CD4-positive, alpha-beta memory T cell (primary cell): ENCODE measurements around the gene FAT1. TPM values are rescaled to one million over a fixed set of nuclear protein-coding genes. Genes with fewer than 3 reads are reported as not detected.

ENCODE experiments used
- CTCF ChIA-PET: fragments of 350-600 bp; sonication (Branson Sonifier 250); formaldehyde crosslinking; loops from one replicate; lab custom pipeline; 2021; ENCODE audit warnings: inconsistent platforms; ENCODE audit not compliant: partially characterized antibody; lab: Charles Lee
- POLR2A ChIA-PET: fragments of 350-600 bp; sonication (Branson Sonifier 250); formaldehyde crosslinking; loops from one replicate; lab custom pipeline; 2021; ENCODE audit not compliant: partially characterized antibody; lab: Charles Lee
- DNase-seq, 5 donors: peaks; one replicate each; pipeline versions ENCODE4 v3.0.0 to v3.0.0-alpha.2; 2020 to 2022; ENCODE audit warnings: mixed read lengths in 1 of 5
- H3K27ac ChIP-seq: one replicate; pipeline ENCODE4 v1.7.0; 2013; ENCODE audit warnings: low read depth, low read length
- H3K27me3 ChIP-seq: 2 replicates; pipeline ENCODE4 v1.7.0; 2013; ENCODE audit warnings: mild to moderate bottlenecking, low read length, moderate library complexity; ENCODE audit not compliant: insufficient read depth
- H3K36me3 ChIP-seq: 2 replicates; pipeline ENCODE4 v1.7.0; 2013; ENCODE audit warnings: mild to moderate bottlenecking, low read length, moderate library complexity; ENCODE audit not compliant: insufficient read depth
- H3K4me1 ChIP-seq: 2 replicates; pipeline ENCODE4 v1.7.0; 2013; ENCODE audit warnings: mild to moderate bottlenecking, low read length, moderate library complexity; ENCODE audit not compliant: insufficient read depth
- H3K4me3 ChIP-seq, 2 donors: one replicate each; pipeline ENCODE4 v1.7.0; 2013; ENCODE audit warnings: low read length in 2 of 2, mild to moderate bottlenecking in 1 of 2
- H3K9me3 ChIP-seq, 2 donors: one replicate each; pipeline ENCODE4 v1.7.0; 2013; ENCODE audit warnings: low read length in 2 of 2, control low read depth in 1 of 2; ENCODE audit not compliant: control insufficient read depth in 1 of 2
- H3K27ac Mint-ChIP-seq, 7 donors: one replicate each; pipeline ENCODE4 v1.8.0; 2020 to 2021; ENCODE audit warnings: mixed read lengths in 7 of 7, mild to moderate bottlenecking in 6 of 7, inconsistent platforms in 3 of 7, moderate library complexity in 3 of 7
- H3K27me3 Mint-ChIP-seq, 2 donors: one replicate each; pipeline ENCODE4 v1.8.0; 2020 to 2021; ENCODE audit warnings: mixed read lengths in 2 of 2
- H3K36me3 Mint-ChIP-seq, 2 donors: one replicate each; pipeline ENCODE4 v1.8.0; 2020 to 2021; ENCODE audit warnings: mixed read lengths in 2 of 2, inconsistent platforms in 1 of 2, mild to moderate bottlenecking in 1 of 2
- H3K4me1 Mint-ChIP-seq, 4 donors: one replicate each; pipeline ENCODE4 v1.8.0; 2020 to 2021; ENCODE audit warnings: mixed read lengths in 4 of 4, mild to moderate bottlenecking in 1 of 4
- H3K4me3 Mint-ChIP-seq, 8 donors: one replicate each; pipeline ENCODE4 v1.8.0; 2020 to 2021; ENCODE audit warnings: mixed read lengths in 8 of 8, mild to moderate bottlenecking in 7 of 8, moderate library complexity in 6 of 8, inconsistent platforms in 3 of 8
- H3K9me3 Mint-ChIP-seq, 8 donors: one replicate each; pipeline ENCODE4 v1.8.0; 2020 to 2021; ENCODE audit warnings: mixed read lengths in 8 of 8, mild to moderate bottlenecking in 5 of 8, inconsistent platforms in 3 of 8, moderate library complexity in 1 of 8
- intact Hi-C: fragments of 100-400 bp; cut with micrococcal nuclease; formaldehyde crosslinking; loops from one replicate; pipeline ENCODE4 v1.15.1; 2023
- polyA plus RNA-seq, 2 donors: library from polyadenylated mRNA; unstranded; fragments of 300-500 nt; fragmentation: Illumina TruSeq; gene quantifications; one replicate each; pipeline ENCODE4 v1.2.3, GENCODE V29; 2021
- total RNA-seq, 2 experiments: library from RNA; stranded (reverse); gene quantifications; one replicate each; pipeline ENCODE4 v1.2.3, GENCODE V29; 2021

Gene FAT1
- total and polyA plus RNA-seq, 4 experiments from 2014 or later = not detected

- Histone ChIP-seq H3K4me3 (no peak overlapping the region), H3K27ac (no peak overlapping the region), H3K36me3 (no peaks in the 10 kb centered on the region), H3K4me1 (no peaks in the 10 kb centered on the region), H3K27me3 (no peaks in the 10 kb centered on the region), H3K9me3 (no peaks in the 10 kb centered on the region)
- Mint-ChIP-seq H3K36me3 (no peaks in the 10 kb centered on the region), H3K27me3 (peaks cover 0 to 1% of the 10 kb centered on the region in 2 donors), H3K9me3 (peaks cover 0 to 5% (median 2%) of the 10 kb centered on the region in 8 donors), H3K4me3 (no peak overlapping the region), H3K4me1 (no peaks in the 10 kb centered on the region), H3K27ac (no peak overlapping the region)
- CTCF ChIA-PET = no interaction called here
- no peak for DNase-seq
- intact Hi-C loops = no loop called here
- POLR2A ChIA-PET = no interaction called here
These were observed 14.8 kb upstream of the FAT1 start for GRCh38 chr4:186738421-186738820.

- Mint-ChIP-seq H3K4me3 (no peak overlapping the region), H3K4me1 (no peaks in the 10 kb centered on the region), H3K9me3 (peaks cover 0 to 10% (median 3%) of the 10 kb centered on the region in 8 donors), H3K36me3 (no peaks in the 10 kb centered on the region), H3K27me3 (peaks cover 0 to 1% of the 10 kb centered on the region in 2 donors), H3K27ac (no peak overlapping the region)
- no peaks in the 10 kb centered on the region for H3K9me3 ChIP-seq
- H3K4me1 ChIP-seq = no peaks in the 10 kb centered on the region
- H3K27ac ChIP-seq = no peak overlapping the region
- no peaks in the 10 kb centered on the region for H3K36me3 ChIP-seq
- intact Hi-C loops = no loop called here
- ChIA-PET CTCF (no interaction called here), POLR2A (no interaction called here)
- no peak overlapping the region for H3K4me3 ChIP-seq
- DNase-seq = no peak
- H3K27me3 ChIP-seq = no peaks in the 10 kb centered on the region
These were observed 13.8 kb upstream of the FAT1 start for GRCh38 chr4:186737427-186737826.

- H3K27ac ChIP-seq = no peak overlapping the region
- Mint-ChIP-seq H3K9me3 (peaks cover 0 to 10% (median 4%) of the 10 kb centered on the region in 8 donors), H3K27me3 (peaks cover 0 to 1% of the 10 kb centered on the region in 2 donors), H3K4me3 (no peak overlapping the region), H3K4me1 (no peaks in the 10 kb centered on the region), H3K27ac (no peak overlapping the region), H3K36me3 (no peaks in the 10 kb centered on the region)
- H3K4me3 ChIP-seq = no peak overlapping the region
- ChIA-PET POLR2A (no interaction called here), CTCF (no interaction called here)
- no peaks in the 10 kb centered on the region for H3K9me3 ChIP-seq
- intact Hi-C loops = no loop called here
- H3K27me3 ChIP-seq = no peaks in the 10 kb centered on the region
- H3K4me1 ChIP-seq = no peaks in the 10 kb centered on the region
- DNase-seq = no peak
- H3K36me3 ChIP-seq = no peaks in the 10 kb centered on the region
These were observed 12.8 kb upstream of the FAT1 start for GRCh38 chr4:186736466-186736865.

- no peak overlapping the region for H3K27ac ChIP-seq
- DNase-seq = no peak
- H3K27me3 ChIP-seq = no peaks in the 10 kb centered on the region
- Mint-ChIP-seq H3K27ac (no peak overlapping the region), H3K4me3 (no peak overlapping the region), H3K4me1 (no peaks in the 10 kb centered on the region), H3K36me3 (no peaks in the 10 kb centered on the region), H3K27me3 (peaks cover 0 to 1% of the 10 kb centered on the region in 2 donors), H3K9me3 (peaks cover 0 to 10% (median 4%) of the 10 kb centered on the region in 8 donors)
- H3K4me1 ChIP-seq = no peaks in the 10 kb centered on the region
- POLR2A ChIA-PET = interaction anchor here (0.6 kb wide), 1 partner anchor 438 kb away, joined by 3 read pairs; no protein-coding TSS in a partner anchor
- H3K9me3 ChIP-seq = no peaks in the 10 kb centered on the region
- intact Hi-C loops = no loop called here
- no peaks in the 10 kb centered on the region for H3K36me3 ChIP-seq
- H3K4me3 ChIP-seq = no peak overlapping the region
- CTCF ChIA-PET = no interaction called here
These were observed 10.6 kb upstream of the FAT1 start for GRCh38 chr4:186734251-186734650.

- Histone ChIP-seq H3K27me3 (no peaks in the 10 kb centered on the region), H3K36me3 (no peaks in the 10 kb centered on the region), H3K4me1 (no peaks in the 10 kb centered on the region), H3K4me3 (no peak overlapping the region), H3K9me3 (no peaks in the 10 kb centered on the region), H3K27ac (no peak overlapping the region)
- no peak for DNase-seq
- CTCF ChIA-PET = no interaction called here
- POLR2A ChIA-PET = no interaction called here
- intact Hi-C loops = no loop called here
- peaks cover 0 to 10% (median 4%) of the 10 kb centered on the region in 8 donors for H3K9me3 Mint-ChIP-seq
- H3K27me3 Mint-ChIP-seq = peaks cover 1 to 4% of the 10 kb centered on the region in 2 donors
- H3K36me3 Mint-ChIP-seq = no peaks in the 10 kb centered on the region
- no peak overlapping the region for H3K27ac Mint-ChIP-seq
- no peak overlapping the region for H3K4me3 Mint-ChIP-seq
- H3K4me1 Mint-ChIP-seq = no peaks in the 10 kb centered on the region
These were observed 10.1 kb upstream of the FAT1 start for GRCh38 chr4:186733778-186734177.

GRCh38 chr4:186730621-186731020 is 7.0 kb upstream of the FAT1 start:
- no peak overlapping the region for H3K27ac ChIP-seq
- H3K27me3 Mint-ChIP-seq = peaks cover 21 to 22% of the 10 kb centered on the region in 2 donors
- ChIA-PET CTCF (no interaction called here), POLR2A (no interaction called here)
- H3K4me3 ChIP-seq = no peak overlapping the region
- H3K4me1 Mint-ChIP-seq = peaks cover 5 to 13% (median 8%) of the 10 kb centered on the region in 4 donors
- peaks cover 0 to 1% of the 10 kb centered on the region in 2 donors for H3K36me3 Mint-ChIP-seq
- peaks cover 1 to 11% (median 3%) of the 10 kb centered on the region in 8 donors for H3K9me3 Mint-ChIP-seq
- H3K36me3 ChIP-seq = no peaks in the 10 kb centered on the region
- no peak for DNase-seq
- H3K4me1 ChIP-seq = no peaks in the 10 kb centered on the region
- H3K27ac Mint-ChIP-seq = no peak overlapping the region
- H3K4me3 Mint-ChIP-seq = no peak overlapping the region
- intact Hi-C loops = no loop called here
- H3K27me3 ChIP-seq = peaks cover 5% of the 10 kb centered on the region
- H3K9me3 ChIP-seq = no peaks in the 10 kb centered on the region

- Histone ChIP-seq H3K36me3 (no peaks in the 10 kb centered on the region), H3K9me3 (no peaks in the 10 kb centered on the region), H3K4me3 (no peak overlapping the region), H3K27ac (no peak overlapping the region), H3K4me1 (no peaks in the 10 kb centered on the region), H3K27me3 (peaks cover 5% of the 10 kb centered on the region)
- CTCF ChIA-PET = no interaction called here
- peaks cover 1 to 13% (median 5%) of the 10 kb centered on the region in 8 donors for H3K9me3 Mint-ChIP-seq
- POLR2A ChIA-PET = no interaction called here
- H3K4me3 Mint-ChIP-seq = no peak overlapping the region
- no peak overlapping the region for H3K27ac Mint-ChIP-seq
- no peak for DNase-seq
- intact Hi-C loops = no loop called here
- peaks cover 28 to 29% of the 10 kb centered on the region in 2 donors for H3K27me3 Mint-ChIP-seq
- H3K36me3 Mint-ChIP-seq = peaks cover 1 to 3% of the 10 kb centered on the region in 2 donors
- peaks cover 5 to 19% (median 12%) of the 10 kb centered on the region in 4 donors for H3K4me1 Mint-ChIP-seq
These were observed 6.2 kb upstream of the FAT1 start for GRCh38 chr4:186729856-186730255.
